Smooth muscle cell (in vitro differentiated cells): ENCODE data around the gene SRRM4. TPM values are rescaled to one million over a fixed set of nuclear protein-coding genes. Genes with fewer than 3 reads are reported as not detected.

Experiments
- DNase-seq: peaks from one replicate; lab custom pipeline; 2025; ENCODE audit not compliant: unreplicated experiment; lab: John Stamatoyannopoulos, UW
- H2AFZ ChIP-seq: fragments of 200-600 bp; sonication (generic); 2 replicates; pipeline ENCODE4 v1.6.0; 2016; ENCODE audit warnings: antibody characterized with exemption, low read depth, mild to moderate bottlenecking
- H3F3A ChIP-seq: fragments of 200-600 bp; sonication (generic); 2 replicates; pipeline ENCODE4 v1.6.0; 2017; ENCODE audit warnings: antibody characterized with exemption, low read depth
- H3K27ac ChIP-seq: fragments of 200-600 bp; sonication (generic); 2 replicates; pipeline ENCODE4 v1.5.1; 2016; ENCODE audit warnings: low read depth, mild to moderate bottlenecking
- H3K27me3 ChIP-seq: fragments of 200-600 bp; sonication (generic); 2 replicates; pipeline ENCODE4 v1.6.1; 2016; ENCODE audit warnings: low read depth, mild to moderate bottlenecking
- H3K36me3 ChIP-seq: fragments of 200-600 bp; sonication (generic); 2 replicates; pipeline ENCODE4 v1.5.1; 2016; ENCODE audit warnings: low read depth
- H3K4me1 ChIP-seq: fragments of 200-600 bp; sonication (generic); 2 replicates; pipeline ENCODE4 v1.5.1; 2016; ENCODE audit warnings: low read depth
- H3K4me2 ChIP-seq: fragments of 200-600 bp; sonication (generic); 2 replicates; pipeline ENCODE4 v1.6.0; 2016; ENCODE audit warnings: mild to moderate bottlenecking
- H3K4me3 ChIP-seq: fragments of 200-600 bp; sonication (generic); 2 replicates; pipeline ENCODE4 v1.5.1; 2016; ENCODE audit warnings: mild to moderate bottlenecking
- H3K79me2 ChIP-seq: fragments of 200-600 bp; sonication (generic); 2 replicates; pipeline ENCODE4 v1.6.0; 2016; ENCODE audit warnings: low read depth, mild to moderate bottlenecking
- H3K9ac ChIP-seq: fragments of 200-600 bp; sonication (generic); 2 replicates; pipeline ENCODE4 v1.6.0; 2016; ENCODE audit warnings: low read depth
- H3K9me3 ChIP-seq: fragments of 200-600 bp; sonication (generic); replicated peaks from 2 replicates; pipeline ENCODE4 v1.5.1; 2016; ENCODE audit warnings: low read depth
- H4K20me1 ChIP-seq: fragments of 200-600 bp; sonication (generic); 2 replicates; pipeline ENCODE4 v1.6.0; 2016; ENCODE audit warnings: low read depth
- CTCF ChIP-seq: fragments of 200-600 bp; sonication (generic); IDR thresholded peaks from 2 replicates; pipeline ENCODE4 v1.5.1; 2017; ENCODE audit warnings: borderline replicate concordance, mild to moderate bottlenecking, antibody characterized with exemption; ENCODE audit not compliant: insufficient read depth, poor library complexity, severe bottlenecking
- WGBS: methylation state at CpG from one replicate; pipeline ENCODE4 v1.1.7; 2016; ENCODE audit warnings: low lambda C conversion rate; 5-methylcytosine and 5-hydroxymethylcytosine counted together
- polyA plus RNA-seq: library from polyadenylated mRNA; unstranded; fragments of >200 nt; fragmentation: Nextera tagmentation; extraction: Ambion mirVana; gene quantifications from 2 replicates; pipeline ENCODE4 v1.2.1, GENCODE V29; 2016
- total RNA-seq: library from RNA; depleted of rRNA; stranded (reverse); fragments of >200 nt; gene quantifications from 2 replicates; pipeline ENCODE4 v1.2.3, GENCODE V29; 2014

The SRRM4 gene
- total and polyA plus RNA-seq, 2 experiments from 2014 or later, result 0.04 TPM; not detected in 1

DNA sequence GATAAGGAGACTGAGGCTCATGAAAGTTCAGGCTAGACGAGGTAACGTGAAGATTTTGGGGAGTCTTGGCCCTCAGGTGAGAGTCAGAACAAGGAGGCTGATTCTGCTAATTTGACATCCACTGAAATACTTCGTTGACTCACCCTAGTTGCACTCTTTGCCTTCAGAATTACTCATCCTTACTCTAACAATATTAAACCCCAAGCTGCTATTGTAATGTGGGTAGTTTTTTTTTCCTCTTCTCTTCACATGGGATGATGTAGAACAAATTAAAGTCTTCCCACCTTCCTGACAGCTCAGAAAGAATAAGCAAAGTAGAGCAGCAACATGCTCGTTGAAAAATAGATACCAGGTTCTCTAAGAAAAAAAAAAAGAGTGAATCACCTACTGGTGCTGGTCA, 22.0 kb upstream of the SRRM4 start:
- H3K79me2 ChIP-seq, result no peaks in the 10 kb centered on the region

DNA sequence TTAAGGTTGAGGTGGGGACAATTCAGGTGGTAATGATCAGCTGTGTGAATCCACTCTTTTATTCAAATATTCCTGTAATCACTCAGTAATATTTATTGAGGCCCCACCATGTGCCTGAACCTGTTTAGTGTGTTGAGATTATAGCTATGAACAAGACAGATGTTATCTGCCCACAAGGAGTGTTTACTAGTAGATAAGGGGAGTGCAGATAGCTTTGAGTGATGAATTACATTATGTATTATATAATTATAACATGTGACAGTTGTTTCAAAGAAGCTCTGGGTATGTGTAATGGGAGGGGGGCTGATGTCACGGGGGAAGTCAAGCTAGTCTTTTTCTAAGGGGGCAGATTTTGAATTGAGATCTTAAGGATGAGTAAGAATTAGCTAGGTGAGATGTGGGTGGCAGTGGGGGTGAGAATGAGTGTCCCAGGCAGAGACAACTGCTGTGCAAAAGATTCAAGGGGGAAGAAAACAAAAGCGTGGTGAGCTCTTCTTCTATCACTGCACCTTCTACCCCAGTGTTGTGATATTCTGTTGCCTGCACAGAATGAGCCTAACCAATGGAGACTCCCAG, 21.3 kb upstream of the SRRM4 start:
- no peak for DNase-seq
- Histone ChIP-seq H3K79me2 (no peaks in the 10 kb centered on the region), H3K9me3 (no peaks in the 10 kb centered on the region), H3K4me2 (no peak overlapping the region), H4K20me1 (no peaks in the 10 kb centered on the region), H3K36me3 (no peaks in the 10 kb centered on the region), H3F3A (no peaks in the 10 kb centered on the region), H3K4me3 (no peak overlapping the region), H3K27me3 (no peaks in the 10 kb centered on the region), H3K4me1 (no peaks in the 10 kb centered on the region), H2AFZ (no peak overlapping the region), H3K9ac (no peak overlapping the region), H3K27ac (no peak overlapping the region)
- no peak for TF ChIP-seq CTCF
- 79% methylated on average over 2 of the region's 2 CpGs for WGBS

More for the DNA sequence above, 22.0 kb upstream of the SRRM4 start:
- no peak for DNase-seq
- Histone ChIP-seq H3K9me3 (no peaks in the 10 kb centered on the region), H3K36me3 (no peaks in the 10 kb centered on the region), H3K27ac (no peak overlapping the region), H3K9ac (no peak overlapping the region), H3K4me3 (no peak overlapping the region), H4K20me1 (no peaks in the 10 kb centered on the region), H3K27me3 (no peaks in the 10 kb centered on the region), H3F3A (no peaks in the 10 kb centered on the region), H2AFZ (no peak overlapping the region), H3K4me2 (no peak overlapping the region), H3K4me1 (no peaks in the 10 kb centered on the region)
- 69% methylated on average over 4 of the region's 4 CpGs for WGBS
- no peak for TF ChIP-seq CTCF

DNA sequence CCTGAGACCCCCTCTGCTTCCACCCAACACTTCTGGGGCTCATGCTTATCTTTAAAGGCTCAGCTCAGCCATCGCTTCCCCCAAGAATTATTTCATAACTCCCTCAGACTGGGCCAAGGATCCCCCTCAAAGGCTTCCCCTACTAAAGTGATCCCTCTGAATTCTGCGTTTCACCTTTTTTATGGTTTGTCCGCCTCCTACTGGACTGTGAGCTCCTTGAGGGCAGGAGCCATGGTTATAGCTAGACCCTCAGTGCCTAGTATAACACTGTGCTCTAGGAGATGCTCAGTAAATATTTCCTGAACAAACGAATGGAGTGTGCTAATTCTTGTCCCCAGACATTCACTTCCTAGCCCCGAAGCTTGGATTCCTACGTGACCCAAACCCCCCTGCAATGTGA, 20.5 kb upstream of the SRRM4 start:
- Histone ChIP-seq H3F3A (no peaks in the 10 kb centered on the region), H3K27ac (no peak overlapping the region), H3K9me3 (no peaks in the 10 kb centered on the region), H4K20me1 (no peaks in the 10 kb centered on the region), H3K9ac (no peak overlapping the region), H3K36me3 (no peaks in the 10 kb centered on the region), H3K4me1 (no peaks in the 10 kb centered on the region), H3K27me3 (no peaks in the 10 kb centered on the region), H2AFZ (no peak overlapping the region), H3K4me2 (no peak overlapping the region), H3K79me2 (no peaks in the 10 kb centered on the region), H3K4me3 (no peak overlapping the region)
- TF ChIP-seq CTCF, result no peak
- WGBS, result 64% methylated on average over 6 of the region's 6 CpGs
- no peak for DNase-seq

DNA sequence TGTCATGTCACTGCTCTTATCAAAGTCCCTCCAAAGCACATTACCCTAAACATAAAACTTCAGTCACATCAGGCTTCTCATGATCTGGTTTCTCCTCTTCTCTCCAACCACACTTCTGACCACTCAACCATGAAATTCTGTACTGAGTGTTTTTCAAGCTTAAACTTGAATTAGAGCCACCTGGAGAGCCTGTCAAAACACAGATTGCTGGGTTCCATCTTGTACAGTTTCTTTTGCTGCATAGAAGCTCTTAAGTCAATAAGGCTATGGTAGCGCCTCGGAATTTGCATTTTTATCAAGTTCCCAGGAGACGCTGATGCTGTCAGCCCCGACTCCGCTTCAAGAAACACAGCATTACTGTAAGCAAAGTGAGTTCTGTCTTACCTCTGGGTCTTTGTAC, 16.4 kb upstream of the SRRM4 start:
- H3K27ac ChIP-seq, result no peak overlapping the region
- 82% methylated on average over 5 of the region's 5 CpGs for WGBS

More for the DNA sequence above, 16.4 kb upstream of the SRRM4 start:
- Histone ChIP-seq H3K27me3 (no peaks in the 10 kb centered on the region), H3K9me3 (no peaks in the 10 kb centered on the region), H4K20me1 (no peaks in the 10 kb centered on the region), H3K4me2 (no peak overlapping the region), H3F3A (no peaks in the 10 kb centered on the region), H3K4me1 (no peaks in the 10 kb centered on the region), H3K4me3 (no peak overlapping the region), H3K79me2 (no peaks in the 10 kb centered on the region), H3K36me3 (no peaks in the 10 kb centered on the region), H2AFZ (no peak overlapping the region), H3K9ac (no peak overlapping the region)
- no peak for TF ChIP-seq CTCF
- no peak for DNase-seq
